HFF-Myc (cell line): Measurements from ENCODE around the gene TAF4.

Experiments
- DNase-seq: peaks from one replicate; pipeline ENCODE4 v3.0.0-alpha.2; 2011; ENCODE audit warnings: low read depth; ENCODE audit errors: extremely low read depth
- H3K4me3 ChIP-seq: replicated peaks from 2 replicates; pipeline ENCODE4 v1.5.1; 2011; ENCODE audit warnings: low read depth, mild to moderate bottlenecking, control low read depth, low read length
- TF ChIP-seq, protein P1 (sequence below): IDR thresholded peaks from 2 replicates; pipeline ENCODE4 v1.5.1; 2012; ENCODE audit warnings: mild to moderate bottlenecking, low read depth, low read length, control low read depth; ENCODE audit errors: missing control alignments

TAF4 gene

DNA sequence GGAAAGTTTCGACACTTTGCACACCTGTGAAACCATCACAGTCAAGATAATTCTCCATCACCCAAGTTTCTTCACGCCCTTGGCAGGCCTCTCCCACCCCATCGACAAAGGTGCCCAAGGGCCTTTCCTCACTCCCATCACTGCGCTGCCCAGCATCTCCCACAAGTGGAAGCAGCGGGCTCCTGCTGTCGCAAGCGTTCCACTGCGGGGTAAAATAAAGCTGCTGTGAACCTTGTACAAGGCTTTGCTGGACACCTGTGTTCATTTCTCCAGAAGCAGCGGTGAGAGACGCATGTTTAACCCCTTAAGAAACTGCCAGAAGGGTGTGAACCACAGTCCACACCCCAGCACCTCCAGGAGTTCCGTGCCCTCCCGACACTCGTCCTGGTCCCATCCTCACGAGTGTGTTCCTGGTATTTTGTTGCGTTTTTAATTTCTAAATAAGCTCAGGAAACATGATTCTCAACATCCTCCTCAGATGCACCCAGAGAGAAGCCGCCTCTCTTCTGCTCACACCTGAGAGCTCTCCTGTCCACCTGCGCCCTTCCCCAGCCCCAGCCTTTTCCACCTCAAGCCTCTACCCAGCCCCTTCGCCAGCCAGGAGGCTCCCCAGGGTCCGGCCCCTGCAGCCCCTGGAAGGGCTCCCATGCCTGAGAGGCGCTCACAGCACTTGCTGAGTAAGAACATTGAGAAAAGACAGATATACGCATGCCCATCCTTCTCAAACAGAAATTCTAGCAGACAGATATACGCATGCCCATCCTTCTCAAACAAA lies 97.5 kb downstream of the TAF4 start:
- no peak for DNase-seq
- TF ChIP-seq, protein P1, sequence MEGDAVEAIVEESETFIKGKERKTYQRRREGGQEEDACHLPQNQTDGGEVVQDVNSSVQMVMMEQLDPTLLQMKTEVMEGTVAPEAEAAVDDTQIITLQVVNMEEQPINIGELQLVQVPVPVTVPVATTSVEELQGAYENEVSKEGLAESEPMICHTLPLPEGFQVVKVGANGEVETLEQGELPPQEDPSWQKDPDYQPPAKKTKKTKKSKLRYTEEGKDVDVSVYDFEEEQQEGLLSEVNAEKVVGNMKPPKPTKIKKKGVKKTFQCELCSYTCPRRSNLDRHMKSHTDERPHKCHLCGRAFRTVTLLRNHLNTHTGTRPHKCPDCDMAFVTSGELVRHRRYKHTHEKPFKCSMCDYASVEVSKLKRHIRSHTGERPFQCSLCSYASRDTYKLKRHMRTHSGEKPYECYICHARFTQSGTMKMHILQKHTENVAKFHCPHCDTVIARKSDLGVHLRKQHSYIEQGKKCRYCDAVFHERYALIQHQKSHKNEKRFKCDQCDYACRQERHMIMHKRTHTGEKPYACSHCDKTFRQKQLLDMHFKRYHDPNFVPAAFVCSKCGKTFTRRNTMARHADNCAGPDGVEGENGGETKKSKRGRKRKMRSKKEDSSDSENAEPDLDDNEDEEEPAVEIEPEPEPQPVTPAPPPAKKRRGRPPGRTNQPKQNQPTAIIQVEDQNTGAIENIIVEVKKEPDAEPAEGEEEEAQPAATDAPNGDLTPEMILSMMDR, result no peak
- H3K4me3 ChIP-seq, result no peak overlapping the region

DNA sequence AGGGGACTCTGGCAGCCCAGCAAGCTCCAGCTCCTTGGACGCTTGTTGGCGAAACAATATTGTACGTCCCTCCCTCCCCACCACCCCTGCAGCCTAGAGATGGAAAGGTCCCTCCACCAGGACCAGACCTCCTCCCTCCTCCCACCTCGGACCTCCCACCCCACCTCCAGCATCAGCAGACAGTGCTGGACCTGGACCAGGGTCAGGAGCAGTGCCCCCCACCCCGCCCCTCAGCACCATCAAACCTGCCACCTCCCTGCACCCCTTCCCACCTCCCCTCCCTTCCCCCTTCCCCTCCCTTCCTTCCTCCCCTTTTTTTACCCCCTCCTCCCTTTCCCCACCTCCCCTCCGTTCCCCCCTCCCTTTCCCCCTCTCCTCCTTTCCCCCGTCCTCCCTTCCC lies 98.4 kb downstream of the TAF4 start:
- DNase-seq, result no peak
- H3K4me3 ChIP-seq, result no peak overlapping the region
- TF ChIP-seq, protein P1, result no peak

DNA sequence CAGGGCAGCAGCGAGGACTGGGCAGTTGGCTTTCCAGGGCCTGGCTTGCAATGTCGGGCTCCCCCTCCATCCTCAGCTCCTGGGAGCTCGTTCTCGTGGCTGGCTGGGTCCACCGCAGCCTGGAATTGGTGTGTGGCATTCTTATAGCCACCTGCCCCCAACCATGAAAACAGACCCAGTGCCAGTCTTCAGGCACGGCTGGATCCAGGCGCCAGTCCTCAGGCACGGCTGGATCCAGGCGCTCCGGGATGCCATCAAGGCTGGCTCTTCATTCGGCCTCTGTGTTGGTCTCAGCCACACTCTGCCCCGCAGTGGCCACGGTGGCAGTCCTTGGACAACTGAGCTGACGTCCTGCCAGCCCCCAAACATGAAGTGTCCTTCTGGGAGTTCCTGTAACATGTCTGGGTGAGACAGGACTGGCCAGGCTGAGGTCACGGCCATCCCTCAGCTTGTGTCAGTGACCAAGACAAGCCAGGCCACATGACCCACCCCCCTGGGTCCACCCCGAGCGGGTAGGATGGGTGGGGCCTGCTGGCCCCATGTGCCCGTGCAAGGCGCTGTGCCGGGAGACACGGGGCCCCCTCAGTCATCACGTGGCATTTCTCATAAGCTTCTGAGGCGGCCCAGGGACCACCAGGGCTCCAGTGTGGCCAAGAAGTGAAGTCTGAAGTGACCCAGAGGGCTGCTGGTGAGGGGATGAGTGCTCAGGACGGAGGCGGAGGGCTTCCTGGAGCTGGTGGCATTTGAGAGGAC lies 99.0 kb downstream of the TAF4 start:
- no peak for DNase-seq
- no peak overlapping the region for H3K4me3 ChIP-seq
- TF ChIP-seq, protein P1, result no peak

DNA sequence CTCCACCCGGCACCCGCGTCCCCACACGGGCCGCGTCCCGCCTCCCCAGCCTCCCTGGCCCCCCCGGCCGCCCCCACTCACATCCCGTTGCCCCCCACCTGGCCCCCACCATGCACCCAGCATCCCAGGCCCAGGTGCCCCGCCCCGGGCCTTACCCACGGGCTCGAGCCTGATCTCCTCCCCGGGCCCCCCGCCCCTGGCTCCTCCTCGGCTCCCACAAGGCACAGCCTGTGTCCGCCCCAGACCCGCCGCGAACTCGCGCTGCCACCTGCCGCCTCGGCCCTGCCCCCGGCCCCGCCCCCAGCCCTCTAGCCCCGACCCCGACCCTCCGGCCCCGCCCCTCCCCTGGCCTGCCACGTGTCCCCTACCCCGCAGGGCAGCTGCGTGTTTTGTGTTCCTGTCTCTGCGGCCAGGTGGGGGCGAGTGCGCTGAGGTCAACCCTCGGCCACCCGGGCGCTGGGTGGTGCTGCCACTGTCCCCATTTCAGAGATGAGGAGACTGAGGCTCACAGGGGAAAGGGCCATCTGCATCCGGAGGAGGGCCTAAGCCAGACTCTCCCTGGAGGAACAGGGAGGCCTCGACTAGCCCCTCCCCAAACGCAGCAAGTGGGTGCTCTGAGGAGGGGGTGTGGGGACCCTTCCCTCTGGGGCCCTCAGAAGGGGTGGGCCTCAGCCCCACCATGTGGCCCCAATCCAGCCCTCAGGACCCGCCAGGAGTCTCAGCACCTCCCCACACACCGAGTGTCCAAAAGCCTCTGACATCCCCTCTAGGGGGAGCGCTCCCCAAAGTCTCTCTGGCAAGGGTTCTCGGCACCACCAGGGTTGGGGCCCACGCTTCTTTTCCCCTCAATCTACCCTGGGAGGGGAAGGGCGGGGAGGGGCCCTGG lies 99.8 kb downstream of the TAF4 start:
- no peak overlapping the region for H3K4me3 ChIP-seq
- DNase-seq, result no peak
- TF ChIP-seq, protein P1, result peak; percentile 12

DNA sequence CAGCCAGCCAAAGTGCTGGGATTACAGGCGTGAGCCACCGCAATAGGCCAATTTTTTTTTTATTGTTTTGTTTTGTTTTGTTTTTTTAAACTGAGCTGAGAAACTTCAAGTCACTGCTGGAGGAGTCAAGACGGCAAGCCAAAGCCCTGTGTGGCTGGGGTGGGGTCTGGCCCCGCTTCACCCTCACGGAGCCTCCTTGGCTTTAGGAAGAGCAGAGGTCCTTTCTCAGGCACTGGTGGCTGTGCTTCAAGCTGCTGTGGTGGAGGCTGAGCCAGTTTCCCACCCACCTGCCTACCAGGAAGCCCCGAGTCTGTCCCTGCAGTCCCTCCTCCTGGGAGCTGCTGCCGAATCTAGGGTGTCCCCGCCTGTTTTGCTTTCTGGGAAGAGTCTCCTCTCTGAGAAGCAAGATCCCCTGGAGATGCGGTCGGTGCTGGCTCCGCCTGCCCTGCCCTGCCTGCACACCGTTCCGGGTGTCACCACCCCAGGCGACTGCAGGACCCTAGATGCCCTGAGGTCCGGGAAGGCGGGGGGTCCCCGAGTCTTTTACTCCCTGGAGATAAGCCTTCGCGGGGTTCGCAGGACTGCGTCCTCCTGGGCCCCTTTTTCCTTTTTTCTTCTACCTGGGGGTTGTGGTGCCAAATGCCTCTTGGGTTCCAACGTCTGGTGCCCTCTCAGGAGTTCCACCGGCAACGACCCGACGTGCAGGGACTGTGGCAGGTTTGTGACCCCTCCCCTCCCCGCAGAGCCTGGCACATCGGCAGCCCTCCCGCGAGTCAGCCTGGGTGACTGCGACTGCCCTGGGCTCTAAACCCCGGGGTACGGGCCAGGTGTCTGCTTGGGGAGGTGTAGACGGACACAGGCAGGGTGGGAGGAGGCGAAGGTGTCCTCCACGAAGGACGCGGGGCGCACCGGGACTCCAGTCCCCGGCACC lies 100.7 kb downstream of the TAF4 start:
- no peak for DNase-seq
- TF ChIP-seq, protein P1, result no peak
- H3K4me3 ChIP-seq, result no peak overlapping the region
